Activated CD4-positive, alpha-beta memory T cell treated with anti-CD3 and anti-CD28 coated beads for 36 hours (primary cell): ENCODE results near the gene MAMDC2. TPM values are rescaled to one million over a fixed set of nuclear protein-coding genes. Genes with fewer than 3 reads are reported as not detected.
"Not testable (repeated sequence)": the region's sequence is repeated elsewhere in the genome, so short reads cannot be mapped to it uniquely, and the experiment has no call there.

ENCODE experiments used
- CTCF ChIA-PET: fragments of 350-600 bp; sonication (Branson Sonifier 250); formaldehyde crosslinking; loops from one replicate; lab custom pipeline; 2021; ENCODE audit warnings: antibody characterized with exemption, inconsistent platforms; lab: Charles Lee
- POLR2A ChIA-PET: fragments of 350-600 bp; sonication (Branson Sonifier 250); formaldehyde crosslinking; loops from one replicate; lab custom pipeline; 2021; ENCODE audit warnings: antibody characterized with exemption; lab: Charles Lee
- DNase-seq: peaks from one replicate; pipeline ENCODE4 v3.0.0-alpha.2; 2020
- H3K27ac Mint-ChIP-seq: one replicate; pipeline ENCODE4 v1.8.0; 2021; ENCODE audit warnings: mixed read lengths
- H3K27me3 Mint-ChIP-seq: one replicate; pipeline ENCODE4 v1.8.0; 2021; ENCODE audit warnings: mixed read lengths
- H3K36me3 Mint-ChIP-seq: one replicate; pipeline ENCODE4 v1.8.0; 2021; ENCODE audit warnings: mixed read lengths
- H3K4me1 Mint-ChIP-seq: one replicate; pipeline ENCODE4 v1.8.0; 2021; ENCODE audit warnings: low read depth, mixed read lengths
- H3K4me3 Mint-ChIP-seq: one replicate; pipeline ENCODE4 v1.8.0; 2021; ENCODE audit warnings: mild to moderate bottlenecking, mixed read lengths
- H3K9me3 Mint-ChIP-seq: one replicate; pipeline ENCODE4 v1.8.0; 2021; ENCODE audit warnings: mixed read lengths
- intact Hi-C: fragments of 100-400 bp; cut with micrococcal nuclease; formaldehyde crosslinking; loops from one replicate; pipeline ENCODE4 v1.15.1; 2023
- total RNA-seq, 2 experiments: library from RNA; stranded (reverse); gene quantifications; one replicate each; pipeline ENCODE4 v1.2.3, GENCODE V29; 2021

MAMDC2 gene
- total RNA-seq, 2 experiments from 2014 or later = not detected

DNA sequence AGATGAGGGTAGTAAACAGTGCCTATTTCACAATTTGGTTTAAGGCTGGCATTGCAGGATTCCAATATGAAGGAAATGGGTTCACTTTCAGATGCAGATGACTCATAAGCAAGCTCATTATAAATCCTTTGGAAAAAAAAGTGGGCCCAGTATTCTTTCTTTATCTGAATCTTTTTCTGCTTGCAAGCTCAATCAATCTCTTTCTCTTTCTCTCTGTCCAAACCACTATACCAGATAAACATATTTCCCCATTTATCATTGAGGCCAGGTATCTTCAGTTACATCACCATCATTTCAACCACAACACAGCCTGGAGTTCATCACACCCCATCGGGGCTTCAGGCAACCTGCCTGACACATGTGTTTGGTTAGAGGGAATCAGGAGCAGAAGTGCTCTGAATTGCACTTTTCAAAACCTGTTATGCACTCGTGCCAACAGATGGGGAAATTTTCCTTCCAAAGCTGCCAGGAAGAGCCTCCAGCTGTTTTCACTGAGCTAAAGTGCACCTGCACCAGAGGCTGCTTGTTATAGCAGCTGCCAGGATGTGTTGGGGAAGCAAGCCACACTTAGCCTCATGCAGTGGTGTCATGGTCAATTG is 30.0 kb upstream of the MAMDC2 start:
- ChIA-PET CTCF (no interaction called here), POLR2A (no interaction called here)
- H3K4me1 Mint-ChIP-seq = no peaks in the 10 kb centered on the region
- no peak overlapping the region for H3K4me3 Mint-ChIP-seq
- H3K36me3 Mint-ChIP-seq = no peaks in the 10 kb centered on the region
- H3K27ac Mint-ChIP-seq = no peak overlapping the region
- H3K27me3 Mint-ChIP-seq = peaks cover 6% of the 10 kb centered on the region
- intact Hi-C loops = no loop called here
- DNase-seq = no peak
- H3K9me3 Mint-ChIP-seq = no peaks in the 10 kb centered on the region

GRCh38 chr9:70015099-70015498 is 28.5 kb upstream of the MAMDC2 start:
- Mint-ChIP-seq H3K4me3 (no peak overlapping the region), H3K4me1 (no peaks in the 10 kb centered on the region), H3K27me3 (peaks cover 2% of the 10 kb centered on the region), H3K27ac (no peak overlapping the region), H3K36me3 (no peaks in the 10 kb centered on the region), H3K9me3 (no peaks in the 10 kb centered on the region)
- no peak for DNase-seq
- ChIA-PET POLR2A (no interaction called here), CTCF (interaction anchor here (0.8 kb wide), 1 partner anchor 97 kb away, joined by 3 read pairs; no protein-coding TSS in a partner anchor)
- intact Hi-C loops = no loop called here

DNA sequence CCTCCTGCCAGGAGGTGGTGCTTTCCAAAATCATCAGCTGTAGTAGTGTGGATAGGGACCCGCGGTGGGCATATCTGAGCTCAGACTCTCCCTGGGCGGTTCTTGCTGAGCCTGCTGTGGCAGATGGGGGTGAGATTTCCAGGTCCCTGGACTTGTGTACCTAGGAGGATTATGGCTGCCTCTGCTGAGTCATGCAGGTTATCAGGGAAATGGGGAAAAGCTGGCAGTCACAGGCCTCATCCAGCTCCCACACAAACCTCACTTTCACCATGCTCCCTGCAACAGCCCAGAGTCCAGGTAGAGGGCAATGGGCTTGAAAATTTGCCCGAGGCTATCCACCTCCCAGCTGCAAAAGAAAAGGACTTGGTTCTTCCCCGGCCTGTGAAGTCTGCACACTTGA is 23.4 kb upstream of the MAMDC2 start:
- H3K27ac Mint-ChIP-seq = no peak overlapping the region
- peaks cover 4% of the 10 kb centered on the region for H3K27me3 Mint-ChIP-seq
- H3K36me3 Mint-ChIP-seq = no peaks in the 10 kb centered on the region
- CTCF ChIA-PET = no interaction called here
- intact Hi-C loops = no loop called here
- no peaks in the 10 kb centered on the region for H3K9me3 Mint-ChIP-seq
- no peak for DNase-seq
- no peak overlapping the region for H3K4me3 Mint-ChIP-seq
- H3K4me1 Mint-ChIP-seq = no peaks in the 10 kb centered on the region
- POLR2A ChIA-PET = no interaction called here

DNA sequence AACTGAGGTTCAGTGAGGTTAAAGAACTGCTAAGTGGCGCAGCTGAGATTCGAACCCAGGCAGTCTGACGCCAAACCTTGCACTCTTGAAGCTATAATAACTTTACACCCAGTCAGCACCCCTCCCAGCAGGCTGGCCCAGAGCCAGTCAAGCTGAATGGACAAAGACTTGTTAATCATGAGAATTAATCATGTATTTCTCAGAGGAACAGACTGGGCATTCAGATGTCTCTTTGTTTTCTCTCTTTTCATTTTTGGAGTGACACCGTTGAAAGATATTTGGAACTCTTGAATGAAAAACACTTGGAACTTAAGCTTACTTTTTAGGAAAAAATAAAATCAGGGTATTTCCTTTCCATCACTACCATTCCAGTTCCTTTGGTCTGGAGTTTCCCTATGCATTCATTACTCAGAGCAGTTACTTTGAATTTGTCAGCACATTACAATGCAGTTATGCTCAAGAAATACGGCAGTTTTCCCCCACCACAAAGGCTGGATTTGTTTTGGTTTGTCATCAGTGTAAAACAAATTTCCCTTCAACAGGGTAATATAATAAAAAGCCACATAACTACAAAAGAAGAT is 22.6 kb upstream of the MAMDC2 start:
- H3K4me3 Mint-ChIP-seq = no peak overlapping the region
- CTCF ChIA-PET = no interaction called here
- POLR2A ChIA-PET = no interaction called here
- H3K27me3 Mint-ChIP-seq = peaks cover 6% of the 10 kb centered on the region
- intact Hi-C loops = no loop called here
- no peaks in the 10 kb centered on the region for H3K9me3 Mint-ChIP-seq
- no peak overlapping the region for H3K27ac Mint-ChIP-seq
- no peaks in the 10 kb centered on the region for H3K36me3 Mint-ChIP-seq
- DNase-seq = no peak
- no peaks in the 10 kb centered on the region for H3K4me1 Mint-ChIP-seq

DNA sequence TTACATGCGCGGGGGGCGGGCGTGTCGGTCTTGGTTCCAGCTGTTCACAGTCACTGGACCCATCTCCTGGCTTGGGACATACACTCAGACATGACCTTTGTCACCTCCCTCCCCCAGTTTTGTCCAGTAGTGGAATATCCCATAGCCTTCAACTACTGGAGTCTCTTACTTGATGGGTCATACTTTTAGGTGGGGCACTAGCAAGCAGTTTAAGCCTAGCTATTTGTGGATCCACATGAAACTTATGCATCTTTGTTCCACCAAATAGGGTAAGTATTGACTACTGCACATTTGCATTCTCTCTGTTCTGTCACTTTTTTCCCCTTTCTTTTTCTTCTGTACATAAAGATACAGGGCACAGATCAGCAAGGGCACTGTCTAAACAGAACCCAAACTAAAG is 15.4 kb upstream of the MAMDC2 start:
- no peak overlapping the region for H3K4me3 Mint-ChIP-seq
- ChIA-PET CTCF (no interaction called here), POLR2A (no interaction called here)
- no peak for DNase-seq
- intact Hi-C loops = no loop called here
- H3K36me3 Mint-ChIP-seq = no peaks in the 10 kb centered on the region
- H3K27me3 Mint-ChIP-seq = peaks cover 14% of the 10 kb centered on the region
- no peak overlapping the region for H3K27ac Mint-ChIP-seq
- no peaks in the 10 kb centered on the region for H3K9me3 Mint-ChIP-seq
- no peaks in the 10 kb centered on the region for H3K4me1 Mint-ChIP-seq

DNA sequence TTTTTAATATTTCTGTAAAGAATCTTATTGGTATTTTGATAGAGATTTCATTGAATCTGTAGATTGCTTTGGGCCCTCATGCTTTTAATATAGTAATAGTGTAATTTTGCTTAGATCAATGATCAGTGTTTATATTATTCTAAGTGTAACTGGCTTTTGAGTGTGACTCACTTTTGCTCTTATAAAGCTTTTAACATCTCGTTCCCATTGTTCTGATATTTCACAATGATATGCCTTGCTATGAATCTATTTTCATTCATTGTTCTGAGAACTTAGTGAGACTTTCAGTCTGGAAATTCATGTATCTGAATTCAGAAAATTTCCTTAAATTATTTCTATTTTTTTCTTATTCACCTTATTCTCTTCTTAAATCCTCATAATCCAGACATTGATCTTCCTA is 13.5 kb upstream of the MAMDC2 start:
- intact Hi-C loops = no loop called here
- Mint-ChIP-seq H3K9me3 (no peaks in the 10 kb centered on the region), H3K4me3 (no peak overlapping the region), H3K36me3 (no peaks in the 10 kb centered on the region), H3K4me1 (no peaks in the 10 kb centered on the region), H3K27me3 (peaks cover 11% of the 10 kb centered on the region), H3K27ac (no peak overlapping the region)
- DNase-seq = no peak
- ChIA-PET CTCF (no interaction called here), POLR2A (no interaction called here)

GRCh38 chr9:70031141-70031545 is 12.5 kb upstream of the MAMDC2 start:
- intact Hi-C loops = no loop called here
- Mint-ChIP-seq H3K4me1 (no peaks in the 10 kb centered on the region), H3K36me3 (no peaks in the 10 kb centered on the region), H3K27me3 (peaks cover 15% of the 10 kb centered on the region), H3K4me3 (no peak overlapping the region), H3K9me3 (no peaks in the 10 kb centered on the region), H3K27ac (no peak overlapping the region)
- ChIA-PET POLR2A (no interaction called here), CTCF (no interaction called here)
- no peak for DNase-seq

DNA sequence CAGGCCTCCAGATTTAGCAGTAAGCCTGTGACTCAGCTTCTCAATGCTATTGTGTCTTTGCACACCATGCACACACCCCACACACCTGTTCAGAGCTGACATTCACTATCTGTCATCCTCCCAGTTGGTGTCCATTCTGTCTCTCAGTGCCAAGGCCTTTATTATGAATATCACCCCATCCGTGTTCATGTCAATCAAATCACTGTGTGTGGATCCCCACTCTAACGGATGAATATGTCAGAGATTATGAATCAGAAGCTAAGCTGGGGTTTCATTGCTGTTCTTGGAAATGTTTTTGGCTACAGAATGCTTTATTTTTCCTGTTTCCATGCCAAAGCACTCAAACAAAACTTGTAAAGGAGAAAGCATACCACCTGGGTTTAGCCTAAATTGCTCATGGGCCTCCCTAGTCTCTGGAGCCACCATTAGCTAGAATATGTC is 9.4 kb upstream of the MAMDC2 start:
- intact Hi-C loops = no loop called here
- Mint-ChIP-seq H3K9me3 (peaks cover 5% of the 10 kb centered on the region), H3K27ac (no peak overlapping the region), H3K4me3 (no peak overlapping the region), H3K36me3 (no peaks in the 10 kb centered on the region), H3K27me3 (peaks cover 15% of the 10 kb centered on the region), H3K4me1 (no peaks in the 10 kb centered on the region)
- DNase-seq = no peak
- POLR2A ChIA-PET = no interaction called here
- CTCF ChIA-PET = no interaction called here

DNA sequence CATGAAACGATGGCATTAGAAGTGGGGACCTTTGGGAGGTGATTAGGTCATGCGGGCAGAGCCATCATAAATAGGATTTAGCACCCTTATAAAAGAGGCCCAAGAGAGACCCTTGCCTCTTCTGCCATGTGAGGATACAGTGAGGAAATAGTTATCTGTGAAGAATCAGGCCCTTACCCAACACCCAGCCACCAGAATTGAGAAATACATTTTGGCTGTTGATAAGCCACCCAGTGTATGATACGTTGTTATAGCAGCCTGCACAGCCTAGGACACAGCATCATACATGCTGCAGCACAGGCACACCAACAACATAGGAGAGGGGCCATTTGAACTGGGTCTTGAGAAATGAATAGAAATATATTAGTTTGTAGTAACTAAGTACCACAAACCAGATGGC is 8.0 kb upstream of the MAMDC2 start:
- CTCF ChIA-PET = interaction anchor here (1.5 kb wide), 1 partner anchor 75 kb away, joined by 3 read pairs; no protein-coding TSS in a partner anchor
- DNase-seq = no peak
- no peak overlapping the region for H3K27ac Mint-ChIP-seq
- no peak overlapping the region for H3K4me3 Mint-ChIP-seq
- intact Hi-C loops = no loop called here
- H3K9me3 Mint-ChIP-seq = peaks cover 5% of the 10 kb centered on the region
- peaks cover 14% of the 10 kb centered on the region for H3K27me3 Mint-ChIP-seq
- H3K36me3 Mint-ChIP-seq = no peaks in the 10 kb centered on the region
- no peaks in the 10 kb centered on the region for H3K4me1 Mint-ChIP-seq
- POLR2A ChIA-PET = no interaction called here

DNA sequence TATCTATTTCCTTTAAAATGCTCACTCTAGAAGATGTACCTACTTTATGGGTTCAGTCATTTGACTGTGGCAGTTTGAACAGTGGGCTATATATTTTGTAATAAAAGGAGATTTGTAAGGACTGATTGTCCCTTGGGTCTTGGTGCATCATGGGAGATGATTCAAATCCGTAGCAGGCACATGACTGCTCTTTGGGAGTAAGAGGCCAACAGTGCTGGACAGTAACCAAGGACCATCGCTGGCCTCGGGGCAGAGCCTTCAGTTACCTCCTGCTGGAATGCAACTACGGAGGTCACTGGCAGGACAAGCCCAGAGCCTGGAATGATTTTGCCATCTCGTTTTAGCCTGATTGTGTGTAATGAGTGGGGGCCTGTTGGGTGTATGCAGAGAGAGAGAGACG is 7.0 kb upstream of the MAMDC2 start:
- Mint-ChIP-seq H3K9me3 (peaks cover 5% of the 10 kb centered on the region), H3K27ac (no peak overlapping the region), H3K4me1 (no peaks in the 10 kb centered on the region), H3K4me3 (no peak overlapping the region), H3K27me3 (peaks cover 11% of the 10 kb centered on the region), H3K36me3 (no peaks in the 10 kb centered on the region)
- POLR2A ChIA-PET = no interaction called here
- CTCF ChIA-PET = interaction anchor here (1.5 kb wide), 1 partner anchor 74 kb away, joined by 3 read pairs; no protein-coding TSS in a partner anchor
- intact Hi-C loops = no loop called here
- DNase-seq = no peak

- DNase-seq, H3K4me1 Mint-ChIP-seq, H3K27ac Mint-ChIP-seq, CTCF ChIA-PET, intact Hi-C loops, H3K36me3 Mint-ChIP-seq, POLR2A ChIA-PET, H3K9me3 Mint-ChIP-seq, H3K4me3 Mint-ChIP-seq: not testable (repeated sequence)
- peaks cover 22% of the 10 kb centered on the region for H3K27me3 Mint-ChIP-seq
These were observed 5.5 kb upstream of the MAMDC2 start for GRCh38 chr9:70038171-70038621.

DNA sequence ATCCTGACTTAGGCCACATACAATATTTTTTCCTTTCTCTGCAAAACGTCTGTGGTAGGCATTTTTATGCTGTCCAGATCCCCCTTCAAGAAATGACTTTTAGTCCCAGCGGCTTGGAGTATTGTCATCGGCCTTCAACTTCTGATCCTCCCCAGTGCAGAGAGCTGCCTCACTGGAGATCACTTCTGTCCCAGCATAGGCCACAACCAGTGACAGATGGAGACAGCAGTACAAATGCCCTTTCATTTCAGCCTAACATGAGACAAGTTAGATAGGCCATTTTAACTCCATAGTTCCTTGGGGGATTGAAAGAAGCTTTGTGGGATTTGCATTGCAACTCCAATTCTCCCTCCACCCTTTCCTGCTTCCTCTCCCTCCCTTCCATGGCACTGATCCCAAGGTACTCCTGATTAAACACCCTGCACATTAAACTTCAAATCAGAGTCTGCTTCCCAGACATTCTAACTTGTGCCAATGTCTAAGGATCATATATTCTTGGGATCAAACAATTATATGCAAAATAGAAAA is 3.2 kb upstream of the MAMDC2 start:
- Mint-ChIP-seq H3K27ac (no peak overlapping the region), H3K4me3 (no peak overlapping the region), H3K9me3 (peaks cover 5% of the 10 kb centered on the region), H3K4me1 (peaks cover 10% of the 10 kb centered on the region), H3K27me3 (peaks cover 35% of the 10 kb centered on the region), H3K36me3 (no peaks in the 10 kb centered on the region)
- ChIA-PET POLR2A (no interaction called here), CTCF (no interaction called here)
- intact Hi-C loops = no loop called here
- DNase-seq = no peak
